Esophagus squamous epithelium (tissue), 4 donors: ENCODE data around the gene FHAD1.

ENCODE experiments used
- POLR2A ChIP-seq, 4 donors: fragments of 450-650 bp; IDR thresholded peaks; one replicate each; pipeline ENCODE4 v1.6.1; 2017; ENCODE audit warnings: antibody characterized with exemption in 4 of 4, mild to moderate bottlenecking in 4 of 4, moderate library complexity in 3 of 4
- TF ChIP-seq, protein P1 (sequence below), 6 experiments: fragments of 450-650 bp in 4 of 6; fragments of 200-600 bp in 2 of 6; sonication (generic) in 2 of 6; IDR thresholded peaks; one replicate each; pipeline ENCODE4 v1.5.1; 2016 to 2019; ENCODE audit warnings: antibody characterized with exemption in 6 of 6, mild to moderate bottlenecking in 4 of 6, moderate library complexity in 4 of 6

GRCh38 chr1:15341228-15341627 is 94.2 kb downstream of the FHAD1 start:
- TF ChIP-seq, protein P1, sequence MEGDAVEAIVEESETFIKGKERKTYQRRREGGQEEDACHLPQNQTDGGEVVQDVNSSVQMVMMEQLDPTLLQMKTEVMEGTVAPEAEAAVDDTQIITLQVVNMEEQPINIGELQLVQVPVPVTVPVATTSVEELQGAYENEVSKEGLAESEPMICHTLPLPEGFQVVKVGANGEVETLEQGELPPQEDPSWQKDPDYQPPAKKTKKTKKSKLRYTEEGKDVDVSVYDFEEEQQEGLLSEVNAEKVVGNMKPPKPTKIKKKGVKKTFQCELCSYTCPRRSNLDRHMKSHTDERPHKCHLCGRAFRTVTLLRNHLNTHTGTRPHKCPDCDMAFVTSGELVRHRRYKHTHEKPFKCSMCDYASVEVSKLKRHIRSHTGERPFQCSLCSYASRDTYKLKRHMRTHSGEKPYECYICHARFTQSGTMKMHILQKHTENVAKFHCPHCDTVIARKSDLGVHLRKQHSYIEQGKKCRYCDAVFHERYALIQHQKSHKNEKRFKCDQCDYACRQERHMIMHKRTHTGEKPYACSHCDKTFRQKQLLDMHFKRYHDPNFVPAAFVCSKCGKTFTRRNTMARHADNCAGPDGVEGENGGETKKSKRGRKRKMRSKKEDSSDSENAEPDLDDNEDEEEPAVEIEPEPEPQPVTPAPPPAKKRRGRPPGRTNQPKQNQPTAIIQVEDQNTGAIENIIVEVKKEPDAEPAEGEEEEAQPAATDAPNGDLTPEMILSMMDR (IDR thresholded peaks at IDR 0.05), result no peak
- TF ChIP-seq POLR2A (IDR thresholded peaks at IDR 0.05), result no peak
